Activated T-helper 2 cell treated with anti-CD3 and anti-CD28 coated beads, Interferon-gamma antibody, Interleukin-2, Interleukin-4, amounts not matched to agents 10 μg/mL and 5 μg/mL and 100 μg/mL, durations not matched to agents 14 hours and 24 hours and 36 hours (primary cell): ENCODE measurements around the gene UBE2Z. TPM values are rescaled to one million over a fixed set of nuclear protein-coding genes. Genes with fewer than 3 reads are reported as not detected.
"Not testable (repeated sequence)": the region's sequence is repeated elsewhere in the genome, so short reads cannot be mapped to it uniquely, and the experiment has no call there.

ENCODE experiments used
- DNase-seq: peaks from one replicate; pipeline ENCODE4 v3.0.0; 2021; ENCODE audit warnings: low spot score
- H3K27ac Mint-ChIP-seq: one replicate; pipeline ENCODE4 v1.8.0; 2021; ENCODE audit warnings: mixed read lengths
- H3K27me3 Mint-ChIP-seq: one replicate; pipeline ENCODE4 v1.8.0; 2021; ENCODE audit warnings: low read depth, mixed read lengths
- H3K36me3 Mint-ChIP-seq: one replicate; pipeline ENCODE4 v1.8.0; 2021; ENCODE audit warnings: low read depth, mixed read lengths
- H3K4me1 Mint-ChIP-seq: one replicate; pipeline ENCODE4 v1.8.0; 2021; ENCODE audit warnings: low read depth, mixed read lengths
- H3K4me3 Mint-ChIP-seq: one replicate; pipeline ENCODE4 v1.8.0; 2021; ENCODE audit warnings: low read depth, mild to moderate bottlenecking, moderate library complexity, mixed read lengths
- H3K9me3 Mint-ChIP-seq: one replicate; pipeline ENCODE4 v1.8.0; 2021; ENCODE audit warnings: mixed read lengths
- intact Hi-C: fragments of 100-400 bp; cut with micrococcal nuclease; formaldehyde crosslinking; loops from one replicate; pipeline ENCODE4 v1.15.1; 2023
- total RNA-seq: library from RNA; stranded (reverse); gene quantifications from 2 replicates; pipeline ENCODE4 v1.2.3, GENCODE V29; 2022

The UBE2Z gene
- total RNA-seq, 1 donor from 2014 or later, result 85.2 TPM

GRCh38 chr17:48944515-48945260 is 36.5 kb downstream of the UBE2Z start, which contains the start of gene SNF8:
Gene SNF8, minus strand, starts transcription at chr17:48944842. Its CDS starts 108 bp downstream, at chr17:48944734.
- peak; percentile 91 for DNase-seq
- peak within 1 kb of the TSS; percentile 100 for H3K4me3 Mint-ChIP-seq
- H3K9me3 Mint-ChIP-seq, result no peaks in the 10 kb centered on the region
- H3K36me3 Mint-ChIP-seq, result peaks cover 20% of the 10 kb centered on the region
- peak within 1 kb of the TSS; percentile 96 for H3K27ac Mint-ChIP-seq
- intact Hi-C loops, result loop anchor here (1.0 to 10.0 kb wide), 3 partner anchors 28 to 90 kb away; partner anchors contain the start of gene ATP5MC1
- H3K27me3 Mint-ChIP-seq, result no peaks in the 10 kb centered on the region
- H3K4me1 Mint-ChIP-seq, result peaks cover 12% of the 10 kb centered on the region

DNA sequence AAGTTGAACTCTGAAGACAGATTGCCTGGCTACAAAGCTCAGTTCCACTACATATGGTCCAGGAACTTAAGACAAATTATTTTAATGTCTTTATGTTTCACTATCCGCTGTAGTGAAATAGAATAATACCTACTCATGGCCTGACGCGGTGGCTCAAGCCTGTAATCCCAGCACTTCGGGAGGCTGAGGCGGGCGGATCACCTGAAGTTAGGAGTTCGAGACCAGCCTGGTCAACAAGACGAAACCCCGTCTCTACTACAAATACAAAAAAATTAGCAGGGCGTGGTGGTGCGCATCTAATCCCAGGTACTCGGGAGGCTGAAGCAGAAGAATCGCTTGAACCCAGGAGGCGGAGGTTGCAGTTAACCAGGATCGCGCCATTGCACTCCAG is 37.0 kb downstream of the UBE2Z start:
- intact Hi-C loops, result loop anchor here (2.0 to 10.0 kb wide), 2 partner anchors 52 to 90 kb away; partner anchors contain the start of gene ATP5MC1

GRCh38 chr17:48951572-48951971 is 43.4 kb downstream of the UBE2Z start:
- Mint-ChIP-seq H3K9me3 (no peaks in the 10 kb centered on the region), H3K4me1 (peaks cover 4% of the 10 kb centered on the region), H3K36me3 (no peaks in the 10 kb centered on the region), H3K27ac (no peak overlapping the region), H3K4me3 (no peak overlapping the region), H3K27me3 (peaks cover 8% of the 10 kb centered on the region)
- intact Hi-C loops, result no loop called here
- DNase-seq, result no peak

More for the DNA sequence above, 37.0 kb downstream of the UBE2Z start:
- peaks cover 12% of the 10 kb centered on the region for H3K4me1 Mint-ChIP-seq
- H3K27ac Mint-ChIP-seq, result peak overlapping the region; percentile 89
- not testable (repeated sequence) for H3K27me3 Mint-ChIP-seq, H3K9me3 Mint-ChIP-seq, DNase-seq
- H3K4me3 Mint-ChIP-seq, result peak overlapping the region; percentile 100
- H3K36me3 Mint-ChIP-seq, result peaks cover 18% of the 10 kb centered on the region

DNA sequence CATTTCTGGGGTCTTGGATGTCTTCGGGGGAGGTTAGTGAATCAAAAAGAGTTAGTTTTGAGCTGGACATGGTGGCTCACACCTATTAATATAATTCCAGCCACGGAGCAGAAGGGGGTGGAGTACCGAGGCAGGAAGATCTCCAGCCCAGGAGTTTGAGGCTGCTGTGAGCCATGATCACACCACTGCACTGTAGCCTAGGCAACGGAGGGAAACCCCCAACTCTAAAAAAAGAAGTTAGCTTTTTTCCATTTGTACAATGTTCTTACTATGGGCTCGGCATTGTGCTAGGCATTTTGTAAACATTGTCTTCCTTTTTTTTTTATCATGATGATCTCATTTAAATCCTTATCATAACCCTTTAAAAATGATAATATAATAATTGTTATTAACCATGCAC is 44.7 kb downstream of the UBE2Z start:
- H3K27me3 Mint-ChIP-seq, result peaks cover 8% of the 10 kb centered on the region
- intact Hi-C loops, result no loop called here
- H3K27ac Mint-ChIP-seq, result peak overlapping the region; percentile 51
- DNase-seq, result no peak
- H3K4me3 Mint-ChIP-seq, result no peak overlapping the region
- H3K36me3 Mint-ChIP-seq, result no peaks in the 10 kb centered on the region
- H3K9me3 Mint-ChIP-seq, result no peaks in the 10 kb centered on the region
- peaks cover 4% of the 10 kb centered on the region for H3K4me1 Mint-ChIP-seq

- intact Hi-C loops, result no loop called here
- Mint-ChIP-seq H3K9me3 (no peaks in the 10 kb centered on the region), H3K4me3 (no peak overlapping the region), H3K27ac (no peak overlapping the region), H3K27me3 (peaks cover 11% of the 10 kb centered on the region), H3K36me3 (no peaks in the 10 kb centered on the region), H3K4me1 (peaks cover 4% of the 10 kb centered on the region)
- no peak for DNase-seq
These were observed 46.1 kb downstream of the UBE2Z start for GRCh38 chr17:48954300-48954755.

DNA sequence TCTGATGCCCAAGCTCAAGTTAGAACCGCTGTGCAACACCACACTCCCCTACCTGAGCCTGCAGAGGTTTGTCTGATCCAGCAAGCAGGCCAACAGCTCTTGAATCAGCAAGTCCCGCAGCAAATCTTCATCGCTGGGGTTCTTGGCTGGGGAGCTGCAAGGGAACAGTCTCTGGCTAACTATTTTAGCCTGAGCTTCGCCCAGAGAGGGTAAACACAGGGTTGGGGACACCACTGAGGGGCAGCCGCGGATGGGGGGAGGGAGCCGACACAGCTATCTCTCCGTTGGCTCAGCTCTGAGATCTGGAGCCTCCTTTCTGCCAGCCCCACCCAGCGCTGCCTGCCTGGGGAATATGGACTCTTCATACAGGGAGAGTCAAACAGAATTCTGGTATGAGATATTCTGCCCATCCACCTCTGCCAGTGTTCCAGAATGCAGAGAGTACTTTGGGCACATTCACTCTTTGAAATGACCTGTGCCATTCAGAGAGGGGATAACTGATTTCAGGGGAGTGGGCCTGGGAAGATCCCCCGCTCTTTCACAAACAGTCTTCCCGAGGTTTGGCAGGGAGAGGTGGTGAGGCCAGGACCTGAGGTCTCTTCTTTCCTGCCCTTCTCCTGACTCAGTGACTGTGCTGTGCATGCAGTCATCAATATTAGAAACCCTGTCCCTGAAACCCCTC is 52.8 kb downstream of the UBE2Z start:
- DNase-seq, result no peak
- Mint-ChIP-seq H3K4me1 (no peaks in the 10 kb centered on the region), H3K27ac (no peak overlapping the region), H3K36me3 (no peaks in the 10 kb centered on the region), H3K4me3 (no peak overlapping the region), H3K27me3 (peaks cover 22% of the 10 kb centered on the region), H3K9me3 (no peaks in the 10 kb centered on the region)
- intact Hi-C loops, result no loop called here

- no peak for DNase-seq
- intact Hi-C loops, result no loop called here
- no peaks in the 10 kb centered on the region for H3K9me3 Mint-ChIP-seq
- H3K4me3 Mint-ChIP-seq, result no peak overlapping the region
- peaks cover 22% of the 10 kb centered on the region for H3K27me3 Mint-ChIP-seq
- H3K4me1 Mint-ChIP-seq, result no peaks in the 10 kb centered on the region
- H3K27ac Mint-ChIP-seq, result no peak overlapping the region
- H3K36me3 Mint-ChIP-seq, result no peaks in the 10 kb centered on the region
These were observed 53.5 kb downstream of the UBE2Z start for GRCh38 chr17:48961516-48962233.

- Mint-ChIP-seq H3K9me3 (no peaks in the 10 kb centered on the region), H3K27me3 (peaks cover 19% of the 10 kb centered on the region), H3K4me3 (no peak overlapping the region), H3K27ac (no peak overlapping the region), H3K4me1 (no peaks in the 10 kb centered on the region), H3K36me3 (no peaks in the 10 kb centered on the region)
- intact Hi-C loops, result no loop called here
- DNase-seq, result no peak
These were observed 62.0 kb downstream of the UBE2Z start for GRCh38 chr17:48970224-48970623.

DNA sequence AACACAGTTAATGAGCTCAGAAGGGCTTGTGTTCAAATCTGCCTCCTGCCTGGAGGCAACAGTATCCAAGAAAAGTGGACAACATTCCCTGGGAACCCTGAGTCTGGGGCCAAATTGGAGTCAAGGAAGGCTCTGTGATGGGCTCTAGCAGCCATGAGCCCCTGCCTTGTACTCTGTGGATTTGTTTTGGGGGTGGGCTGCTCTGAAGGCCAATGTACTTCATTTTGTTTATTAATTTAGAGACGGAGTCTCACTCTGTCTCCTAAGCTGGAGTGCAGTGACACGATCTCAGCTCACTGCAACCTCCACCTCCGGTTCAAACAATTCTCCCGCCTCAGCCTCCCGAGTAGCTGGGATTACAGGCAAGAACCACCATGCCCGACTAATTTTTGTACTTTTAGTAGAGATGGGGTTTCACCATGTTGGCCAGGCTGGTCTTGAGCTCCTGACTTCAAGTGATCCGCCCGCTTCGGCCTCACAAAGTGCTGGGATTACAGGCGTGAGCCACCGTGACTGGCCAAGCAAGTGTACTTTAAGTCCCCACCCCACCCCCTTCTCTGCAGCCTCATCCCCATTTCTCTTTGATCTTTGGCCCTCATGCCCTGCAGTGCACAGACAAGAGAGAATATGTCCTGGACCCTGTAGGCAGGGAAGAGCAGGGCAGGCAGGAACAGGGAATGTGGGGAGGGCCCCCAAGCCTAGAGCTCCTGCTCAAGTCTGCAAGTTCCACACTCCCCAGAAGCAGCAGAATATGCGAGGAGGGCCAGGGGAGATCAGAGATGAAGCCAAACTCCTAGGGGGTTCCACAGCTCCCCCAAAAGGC is 62.9 kb downstream of the UBE2Z start:
- no peak overlapping the region for H3K27ac Mint-ChIP-seq
- intact Hi-C loops, result no loop called here
- no peak overlapping the region for H3K4me3 Mint-ChIP-seq
- H3K36me3 Mint-ChIP-seq, result no peaks in the 10 kb centered on the region
- peaks cover 19% of the 10 kb centered on the region for H3K27me3 Mint-ChIP-seq
- H3K4me1 Mint-ChIP-seq, result no peaks in the 10 kb centered on the region
- no peaks in the 10 kb centered on the region for H3K9me3 Mint-ChIP-seq
- no peak for DNase-seq

- Mint-ChIP-seq H3K27me3 (peaks cover 16% of the 10 kb centered on the region), H3K27ac (no peak overlapping the region), H3K4me3 (no peak overlapping the region), H3K4me1 (no peaks in the 10 kb centered on the region), H3K9me3 (no peaks in the 10 kb centered on the region), H3K36me3 (no peaks in the 10 kb centered on the region)
- DNase-seq, result no peak
- intact Hi-C loops, result no loop called here
These were observed 64.5 kb downstream of the UBE2Z start for GRCh38 chr17:48972749-48973097.

DNA sequence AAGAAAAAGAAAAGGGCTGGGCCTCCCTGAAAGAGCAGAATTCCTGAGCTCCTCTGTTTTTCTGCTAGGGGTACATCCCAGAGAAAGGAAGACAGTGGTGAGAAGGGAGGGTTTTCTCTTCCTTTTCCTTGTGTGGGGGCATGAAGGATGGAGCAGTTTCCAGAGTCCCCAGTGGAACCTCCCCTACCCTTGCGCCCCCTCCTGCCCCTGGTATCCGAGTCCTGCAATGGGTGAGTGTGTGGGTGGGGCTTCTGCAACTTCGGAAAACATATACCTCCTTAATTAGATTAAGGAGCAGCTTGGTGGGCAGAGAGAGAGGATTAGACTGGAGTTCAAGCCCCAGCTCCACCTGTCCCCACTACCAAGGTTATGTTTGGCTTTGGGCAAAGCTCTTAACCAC is 65.6 kb downstream of the UBE2Z start:
- H3K27ac Mint-ChIP-seq, result no peak overlapping the region
- no peaks in the 10 kb centered on the region for H3K9me3 Mint-ChIP-seq
- H3K4me1 Mint-ChIP-seq, result no peaks in the 10 kb centered on the region
- peaks cover 16% of the 10 kb centered on the region for H3K27me3 Mint-ChIP-seq
- intact Hi-C loops, result no loop called here
- H3K4me3 Mint-ChIP-seq, result no peak overlapping the region
- DNase-seq, result no peak
- no peaks in the 10 kb centered on the region for H3K36me3 Mint-ChIP-seq
